Gastroesophageal sphincter (tissue), 3 donors: ENCODE data around the gene SLC4A9.

Experiments
- EP300 ChIP-seq: sonication (generic); formaldehyde crosslinking; IDR thresholded peaks from one replicate; pipeline ENCODE4 v1.6.1; 2017; ENCODE audit warnings: antibody characterized with exemption, mild to moderate bottlenecking
- POLR2A ChIP-seq, 2 donors: fragments of 450-650 bp; IDR thresholded peaks; one replicate each; pipeline ENCODE4 v1.6.1; 2017; ENCODE audit warnings: antibody characterized with exemption in 2 of 2, mild to moderate bottlenecking in 2 of 2, moderate library complexity in 1 of 2
- POLR2AphosphoS5 ChIP-seq: sonication (generic); formaldehyde crosslinking; IDR thresholded peaks from one replicate; pipeline ENCODE4 v1.6.1; 2017; ENCODE audit warnings: antibody characterized with exemption
- TF ChIP-seq, protein P1 (sequence below), 4 experiments: fragments of 200-600 bp in 2 of 4; fragments of 450-650 bp in 2 of 4; sonication (generic) in 1 of 4; IDR thresholded peaks; one replicate each; pipeline ENCODE4 v1.5.1; 2017 to 2019; ENCODE audit warnings: antibody characterized with exemption in 4 of 4, mild to moderate bottlenecking in 2 of 4, moderate library complexity in 2 of 4

DNA sequence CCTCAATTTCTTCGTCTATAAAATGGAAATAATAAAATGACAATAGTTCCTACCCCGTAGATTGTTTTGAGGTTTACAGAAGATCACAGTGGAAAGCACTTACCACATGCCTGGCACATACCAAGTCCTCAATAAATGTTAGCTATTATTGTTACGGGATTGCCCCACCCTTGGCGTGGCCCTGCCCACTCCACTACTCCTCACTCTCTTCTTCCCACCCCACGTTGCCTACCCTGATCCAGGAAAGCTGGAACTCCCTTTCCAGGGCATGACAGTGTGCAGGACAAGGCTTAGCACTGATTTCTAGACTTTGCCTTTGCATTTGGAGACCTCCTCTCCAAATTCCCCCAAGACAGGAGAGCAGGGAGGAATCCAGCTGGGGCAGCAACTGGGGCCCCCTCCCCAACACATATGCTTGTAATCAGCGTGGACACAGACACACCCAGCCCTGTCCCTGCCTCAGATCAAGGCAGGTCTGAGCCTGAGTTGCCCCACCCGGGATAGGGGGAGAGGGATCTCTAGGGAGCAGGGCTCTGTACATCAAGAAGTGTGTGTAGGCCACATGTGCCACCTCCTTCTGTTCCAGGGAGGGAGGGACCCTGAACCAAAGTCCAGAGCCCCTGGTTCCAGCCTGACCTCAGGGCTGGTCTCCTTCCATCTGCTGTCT is 6.7 kb downstream of the SLC4A9 start:
- TF ChIP-seq POLR2AphosphoS5, result no peak
- TF ChIP-seq, protein P1, sequence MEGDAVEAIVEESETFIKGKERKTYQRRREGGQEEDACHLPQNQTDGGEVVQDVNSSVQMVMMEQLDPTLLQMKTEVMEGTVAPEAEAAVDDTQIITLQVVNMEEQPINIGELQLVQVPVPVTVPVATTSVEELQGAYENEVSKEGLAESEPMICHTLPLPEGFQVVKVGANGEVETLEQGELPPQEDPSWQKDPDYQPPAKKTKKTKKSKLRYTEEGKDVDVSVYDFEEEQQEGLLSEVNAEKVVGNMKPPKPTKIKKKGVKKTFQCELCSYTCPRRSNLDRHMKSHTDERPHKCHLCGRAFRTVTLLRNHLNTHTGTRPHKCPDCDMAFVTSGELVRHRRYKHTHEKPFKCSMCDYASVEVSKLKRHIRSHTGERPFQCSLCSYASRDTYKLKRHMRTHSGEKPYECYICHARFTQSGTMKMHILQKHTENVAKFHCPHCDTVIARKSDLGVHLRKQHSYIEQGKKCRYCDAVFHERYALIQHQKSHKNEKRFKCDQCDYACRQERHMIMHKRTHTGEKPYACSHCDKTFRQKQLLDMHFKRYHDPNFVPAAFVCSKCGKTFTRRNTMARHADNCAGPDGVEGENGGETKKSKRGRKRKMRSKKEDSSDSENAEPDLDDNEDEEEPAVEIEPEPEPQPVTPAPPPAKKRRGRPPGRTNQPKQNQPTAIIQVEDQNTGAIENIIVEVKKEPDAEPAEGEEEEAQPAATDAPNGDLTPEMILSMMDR (IDR thresholded peaks at IDR 0.05), result no peak
- TF ChIP-seq EP300, result no peak
- no peak for TF ChIP-seq POLR2A (IDR thresholded peaks at IDR 0.05)
